LNCAP (cell line): ENCODE data around the gene NFKBIL1.

ENCODE experiments used
- CTCF ChIP-seq: fragments of 450-650 bp; IDR thresholded peaks from 2 replicates; pipeline ENCODE4 v1.5.1; 2017; ENCODE audit warnings: mild to moderate bottlenecking

Gene NFKBIL1

GRCh38 chr6:31586008-31586407 lies 38.6 kb downstream of the NFKBIL1 start, which contains the start of gene LST1:
Gene LST1 (plus strand): TSS chr6:31586277. CDS start chr6:31587300, 1,023 bp downstream.
- TF ChIP-seq CTCF, result no peak

GRCh38 chr6:31586599-31587281 lies 39.3 kb downstream of the NFKBIL1 start:
- TF ChIP-seq CTCF, result no peak

GRCh38 chr6:31587791-31588777 lies 40.7 kb downstream of the NFKBIL1 start:
- no peak for TF ChIP-seq CTCF

GRCh38 chr6:31588871-31589650 lies 41.7 kb downstream of the NFKBIL1 start:
- no peak for TF ChIP-seq CTCF

GRCh38 chr6:31592396-31592771 lies 45.0 kb downstream of the NFKBIL1 start:
- TF ChIP-seq CTCF, result no peak

GRCh38 chr6:31597006-31597405 lies 49.6 kb downstream of the NFKBIL1 start:
- TF ChIP-seq CTCF, result no peak

- TF ChIP-seq CTCF, result no peak
Observed at GRCh38 chr6:31607317-31607716, 59.9 kb downstream of the NFKBIL1 start.
